HepG2 (cell line): ENCODE results near the gene ARL15. TPM values are rescaled to one million over a fixed set of nuclear protein-coding genes. Genes with fewer than 3 reads are reported as not detected.

Experiments used
- ATAC-seq: fragments of 200-7000 bp; cut with Tn5 transposase; 3 replicates; pipeline ENCODE4 v1.9.1; 2020; ENCODE audit warnings: mild to moderate bottlenecking, moderate library complexity
- BruUV-seq: library from RNA; stranded (reverse); fragments of 400-500 nt; replicated peaks from 2 replicates; lab custom pipeline; 2021; lab: Mats Ljungman, UMichigan
- CTCF ChIA-PET: fragments of 300-600 bp; formaldehyde crosslinking; extraction: SDS; loops from one replicate; lab custom pipeline; 2021; ENCODE audit warnings: low total read pairs, inconsistent platforms, low intra/inter-chr PET ratio; lab: Yijun Ruan, JAX
- POLR2A ChIA-PET: fragments of 350-600 bp; sonication (Branson Sonifier 250); formaldehyde crosslinking; loops from one replicate; lab custom pipeline; 2020; ENCODE audit warnings: antibody characterized with exemption, inconsistent platforms; lab: Yijun Ruan, JAX
- DNase-seq: peaks from one replicate; pipeline ENCODE4 v3.0.0-alpha.2; 2015; ENCODE audit warnings: low spot score
- FAIRE-seq: peaks from 3 replicates; lab custom pipeline; 2011; peaks lifted over from hg19 to GRCh38; lab: Jason Lieb, UNC
- H2AFZ ChIP-seq: one replicate; pipeline ENCODE4 v1.6.1; 2011; ENCODE audit warnings: low read length, inconsistent platforms
- H3K27ac ChIP-seq: fragments of 300-600 bp; 3 replicates; pipeline ENCODE4 v1.8.0; 2011; ENCODE audit warnings: mixed run types, mild to moderate bottlenecking, mixed read lengths, low read length, inconsistent platforms; ENCODE audit not compliant: insufficient read depth; ENCODE audit errors: extremely low read length
- H3K27me3 ChIP-seq, 2 experiments: fragments of 200-600 bp in 1 of 2; 2 replicates in 1 of 2; 3 replicates in 1 of 2; pipeline versions ENCODE4 v1.6.0 to v1.8.0; 2011; ENCODE audit warnings: low read length in 2 of 2, mild to moderate bottlenecking in 2 of 2, moderate library complexity in 2 of 2, inconsistent platforms in 1 of 2; ENCODE audit not compliant: insufficient read depth in 2 of 2, control insufficient read depth in 1 of 2
- H3K36me3 ChIP-seq, 2 experiments: fragments of 200-600 bp in 1 of 2; replicated peaks in 1 of 2; 2 replicates in 1 of 2; 3 replicates in 1 of 2; pipeline versions ENCODE4 v1.5.1 to v1.8.0; 2011; ENCODE audit warnings: low read length in 2 of 2, inconsistent platforms in 1 of 2; ENCODE audit not compliant: insufficient read depth in 2 of 2, control insufficient read depth in 1 of 2
- H3K4me1 ChIP-seq: 2 replicates; pipeline ENCODE4 v1.5.1; 2012; ENCODE audit warnings: low read length, inconsistent platforms; ENCODE audit not compliant: insufficient read depth
- H3K4me2 ChIP-seq: 2 replicates; pipeline ENCODE4 v1.6.0; 2011; ENCODE audit warnings: low read depth, low read length, inconsistent platforms
- H3K4me3 ChIP-seq, 3 experiments: fragments of 200-600 bp in 1 of 3; sonication (generic), shearing (Covaris generic) in 1 of 3; replicated peaks in 1 of 3; 2 replicates each; pipeline ENCODE4 v1.5.1; 2011 to 2016; ENCODE audit warnings: low read length in 3 of 3, inconsistent platforms in 2 of 3, low read depth in 2 of 3, mild to moderate bottlenecking in 2 of 3, control low read depth in 1 of 3, mixed read lengths in 1 of 3; ENCODE audit not compliant: insufficient read depth in 1 of 3
- H3K79me2 ChIP-seq: one replicate; pipeline ENCODE4 v1.6.1; 2011; ENCODE audit warnings: low read length, inconsistent platforms; ENCODE audit not compliant: insufficient read depth
- H3K9ac ChIP-seq: 2 replicates; pipeline ENCODE4 v1.6.0; 2011; ENCODE audit warnings: mild to moderate bottlenecking, low read depth, low read length, inconsistent platforms; ENCODE audit not compliant: insufficient read depth
- H3K9me3 ChIP-seq: 2 replicates; pipeline ENCODE4 v1.5.1; 2012; ENCODE audit warnings: mild to moderate bottlenecking, low read length
- H4K20me1 ChIP-seq: 2 replicates; pipeline ENCODE4 v1.6.0; 2011; ENCODE audit warnings: inconsistent platforms, mild to moderate bottlenecking, low read length, moderate library complexity; ENCODE audit not compliant: insufficient read depth
- BHLHE40 ChIP-seq: IDR thresholded peaks from 2 replicates; pipeline ENCODE4 v1.6.1; 2011; ENCODE audit warnings: low read length, improper control_type of control experiment
- BRF2 ChIP-seq: sonication (generic); formaldehyde crosslinking; IDR thresholded peaks from 2 replicates; pipeline ENCODE4 v1.8.1; 2022; ENCODE audit warnings: mild to moderate bottlenecking, missing genetic modification reagents
- FOSL2 ChIP-seq: sonication (generic); formaldehyde crosslinking; IDR thresholded peaks from 2 replicates; pipeline ENCODE4 v1.4.0; 2020; ENCODE audit warnings: missing genetic modification reagents
- HIVEP1 ChIP-seq: sonication (generic); formaldehyde crosslinking; IDR thresholded peaks from 2 replicates; pipeline ENCODE4 v1.4.0; 2020; ENCODE audit warnings: mild to moderate bottlenecking, missing genetic modification reagents
- HNRNPK ChIP-seq: fragments of 200-400 bp; formaldehyde crosslinking; IDR thresholded peaks from 2 replicates; pipeline ENCODE4 v1.6.1; 2018; ENCODE audit warnings: low read length, low read depth, moderate library complexity, mild to moderate bottlenecking; ENCODE audit not compliant: poor library complexity, severe bottlenecking
- MAF1 ChIP-seq: sonication (generic); formaldehyde crosslinking; IDR thresholded peaks from 2 replicates; pipeline ENCODE4 v1.5.0; 2020; ENCODE audit warnings: missing genetic modification reagents, borderline replicate concordance
- MXD4 ChIP-seq: IDR thresholded peaks from 2 replicates; pipeline ENCODE4 v1.6.1; 2016; ENCODE audit warnings: mild to moderate bottlenecking, missing biosample characterization, missing genetic modification reagents
- PAF1 ChIP-seq: IDR thresholded peaks from 2 replicates; pipeline ENCODE4 v1.6.1; 2016; ENCODE audit warnings: missing genetic modification reagents, missing compliant biosample characterization
- REPIN1 ChIP-seq: sonication (generic); formaldehyde crosslinking; IDR thresholded peaks from 2 replicates; pipeline ENCODE4 v1.8.0; 2022; ENCODE audit warnings: missing genetic modification reagents, low read depth, mild to moderate bottlenecking, borderline replicate concordance
- SNAI1 ChIP-seq: sonication (generic); formaldehyde crosslinking; IDR thresholded peaks from 2 replicates; pipeline ENCODE4 v1.5.0; 2020; ENCODE audit warnings: mild to moderate bottlenecking, missing genetic modification reagents, borderline replicate concordance
- SP140L ChIP-seq: sonication (generic); formaldehyde crosslinking; IDR thresholded peaks from 2 replicates; pipeline ENCODE4 v1.4.0; 2020; ENCODE audit warnings: missing genetic modification reagents, borderline replicate concordance
- TBL1XR1 ChIP-seq: fragments of 150-350 bp; IDR thresholded peaks from 2 replicates; pipeline ENCODE4 v1.6.1; 2014; ENCODE audit warnings: borderline replicate concordance, low read length; ENCODE audit not compliant: partially characterized antibody
- TGIF2 ChIP-seq: IDR thresholded peaks from 2 replicates; pipeline ENCODE4 v1.6.1; 2016; ENCODE audit warnings: control low read depth, missing compliant biosample characterization
- TRIM24 ChIP-seq: sonication (generic); formaldehyde crosslinking; IDR thresholded peaks from 2 replicates; pipeline ENCODE4 v1.8.0; 2022; ENCODE audit warnings: mild to moderate bottlenecking, missing genetic modification reagents
- ZNF30 ChIP-seq: sonication (generic); formaldehyde crosslinking; IDR thresholded peaks from 2 replicates; pipeline ENCODE4 v1.5.0; 2020; ENCODE audit warnings: mild to moderate bottlenecking, missing genetic modification reagents
- ZNF33A ChIP-seq: sonication (generic); formaldehyde crosslinking; IDR thresholded peaks from 2 replicates; pipeline ENCODE4 v1.5.1; 2020; ENCODE audit warnings: missing genetic modification reagents, mild to moderate bottlenecking, moderate library complexity, borderline replicate concordance
- ZNF547 ChIP-seq: sonication (generic); formaldehyde crosslinking; IDR thresholded peaks from 2 replicates; pipeline ENCODE4 v1.5.1; 2020; ENCODE audit warnings: mild to moderate bottlenecking, missing genetic modification reagents
- ZNF749 ChIP-seq: sonication (generic); formaldehyde crosslinking; IDR thresholded peaks from 2 replicates; pipeline ENCODE4 v1.8.0; 2022; ENCODE audit warnings: mild to moderate bottlenecking, missing genetic modification reagents, moderate library complexity, borderline replicate concordance
- WGBS: methylation state at CpG from one replicate; pipeline ENCODE4 v1.1.6; 2017; ENCODE audit warnings: low lambda C conversion rate; 5-methylcytosine and 5-hydroxymethylcytosine counted together
- in situ Hi-C: cut with HindIII; loops from 2 replicates; pipeline ENCODE4 v1.10.0; 2017; ENCODE audit warnings: low pct_unique_long_range_greater_than_20kb; ENCODE audit not compliant: extremely low pct_ligation_motif_present
- intact Hi-C: fragments of 100-400 bp; cut with micrococcal nuclease; formaldehyde crosslinking; loops from one replicate; pipeline ENCODE4 v1.10.0; 2022; ENCODE audit not compliant: unreplicated experiment
- polyA plus RNA-seq, 8 experiments: library from polyadenylated mRNA; depleted of rRNA in 3 of 8; stranded (reverse) in 7 of 8; unstranded in 1 of 8; fragments of >200 nt; fragmentation: Illumina TruSeq in 4 of 8; extraction: Trizol in 4 of 8; gene quantifications; 2 replicates each; pipeline versions ENCODE4 v1.2.1 to v1.2.3, GENCODE V29; 2011 to 2016; ENCODE audit warnings: low read depth in 4 of 8, missing spikeins in 1 of 8, mixed read lengths in 1 of 8; ENCODE audit not compliant: insufficient read depth in 1 of 8
- total RNA-seq, 5 experiments: library from RNA; depleted of rRNA; stranded (reverse); fragments of >200 nt; fragmentation: Illumina TruSeq; extraction: Trizol; gene quantifications; 2 replicates each; pipeline ENCODE4 v1.2.3, GENCODE V29; 2016; ENCODE audit warnings: low read depth in 1 of 5
- TF ChIP-seq, protein P1 (sequence below): IDR thresholded peaks from 2 replicates; pipeline ENCODE4 v1.6.1; 2018; ENCODE audit warnings: missing genetic modification reagents, mild to moderate bottlenecking, missing compliant biosample characterization
- TF ChIP-seq, protein P2 (sequence below): IDR thresholded peaks from 2 replicates; pipeline ENCODE4 v1.6.1; 2016

The ARL15 gene
- total and polyA plus RNA-seq, 2 of the 13 experiments (the other 11 are each of a cell fraction or from before 2014, with no cell fraction given) = 2.5 to 7.7 TPM

GRCh38 chr5:54022223-54022622 is 288.1 kb downstream of the ARL15 start:
- CTCF ChIA-PET = no interaction called here
- FAIRE-seq = no peak

More at GRCh38 chr5:54022223-54022622, 288.1 kb downstream of the ARL15 start:
- H3K27me3 ChIP-seq = no peaks in the 10 kb centered on the region
- BruUV-seq = no TSS peak
- H3K9me3 ChIP-seq = no peaks in the 10 kb centered on the region
- H3K4me3 ChIP-seq = no peak overlapping the region
- POLR2A ChIA-PET = no interaction called here
- no peak overlapping the region for H2AFZ ChIP-seq
- no peak overlapping the region for H3K27ac ChIP-seq
- H4K20me1 ChIP-seq = no peaks in the 10 kb centered on the region
- H3K36me3 ChIP-seq = no peaks in the 10 kb centered on the region
- H3K4me1 ChIP-seq = no peaks in the 10 kb centered on the region
- DNase-seq = no peak
- in situ Hi-C loops (no loop called here), intact Hi-C loops (no loop called here)
- 85% methylated on average over 3 of the region's 3 CpGs for WGBS
- H3K79me2 ChIP-seq = no peaks in the 10 kb centered on the region
- no peak for ATAC-seq
- H3K4me2 ChIP-seq = no peak overlapping the region
- TF ChIP-seq HNRNPK (no peak), TBL1XR1 (no peak), TRIM24 (CRISPR knock-in tag) (no peak), MAF1 (no peak), BRF2 (no peak), ZNF33A (CRISPR knock-in tag) (no peak), BHLHE40 (no peak), SNAI1 (CRISPR knock-in tag) (no peak), SP140L (CRISPR knock-in tag) (no peak), HIVEP1 (CRISPR knock-in tag) (no peak), MXD4 (CRISPR knock-in tag) (no peak), ZNF547 (CRISPR knock-in tag) (no peak), PAF1 (CRISPR knock-in tag) (no peak), ZNF30 (no peak), ZNF749 (CRISPR knock-in tag) (no peak), REPIN1 (CRISPR knock-in tag) (no peak), TGIF2 (no peak), FOSL2 (CRISPR knock-in tag) (no peak)
- TF ChIP-seq, protein P1, sequence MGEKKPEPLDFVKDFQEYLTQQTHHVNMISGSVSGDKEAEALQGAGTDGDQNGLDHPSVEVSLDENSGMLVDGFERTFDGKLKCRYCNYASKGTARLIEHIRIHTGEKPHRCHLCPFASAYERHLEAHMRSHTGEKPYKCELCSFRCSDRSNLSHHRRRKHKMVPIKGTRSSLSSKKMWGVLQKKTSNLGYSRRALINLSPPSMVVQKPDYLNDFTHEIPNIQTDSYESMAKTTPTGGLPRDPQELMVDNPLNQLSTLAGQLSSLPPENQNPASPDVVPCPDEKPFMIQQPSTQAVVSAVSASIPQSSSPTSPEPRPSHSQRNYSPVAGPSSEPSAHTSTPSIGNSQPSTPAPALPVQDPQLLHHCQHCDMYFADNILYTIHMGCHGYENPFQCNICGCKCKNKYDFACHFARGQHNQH = no peak
- TF ChIP-seq, protein P2, sequence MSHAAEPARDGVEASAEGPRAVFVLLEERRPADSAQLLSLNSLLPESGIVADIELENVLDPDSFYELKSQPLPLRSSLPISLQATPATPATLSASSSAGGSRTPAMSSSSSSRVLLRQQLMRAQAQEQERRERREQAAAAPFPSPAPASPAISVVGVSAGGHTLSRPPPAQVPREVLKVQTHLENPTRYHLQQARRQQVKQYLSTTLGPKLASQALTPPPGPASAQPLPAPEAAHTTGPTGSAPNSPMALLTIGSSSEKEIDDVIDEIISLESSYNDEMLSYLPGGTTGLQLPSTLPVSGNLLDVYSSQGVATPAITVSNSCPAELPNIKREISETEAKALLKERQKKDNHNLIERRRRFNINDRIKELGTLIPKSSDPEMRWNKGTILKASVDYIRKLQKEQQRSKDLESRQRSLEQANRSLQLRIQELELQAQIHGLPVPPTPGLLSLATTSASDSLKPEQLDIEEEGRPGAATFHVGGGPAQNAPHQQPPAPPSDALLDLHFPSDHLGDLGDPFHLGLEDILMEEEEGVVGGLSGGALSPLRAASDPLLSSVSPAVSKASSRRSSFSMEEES (CRISPR knock-in tag) = no peak
- no peak overlapping the region for H3K9ac ChIP-seq
